Activated CD8-positive, alpha-beta T cell treated with anti-CD3 and anti-CD28 coated beads, Interleukin-2, amount 10 ng/mL, durations not matched to agents 7 days and 5 days (primary cell): ENCODE measurements around the gene ATXN1. TPM values are rescaled to one million over a fixed set of nuclear protein-coding genes. Genes with fewer than 3 reads are reported as not detected.

Experiments
- ATAC-seq: fragments of 150-1000 bp; cut with Tn5 transposase; one replicate; pipeline ENCODE4 v1.10.0; 2021; ENCODE audit warnings: moderate library complexity
- CTCF ChIA-PET: fragments of 350-600 bp; sonication (Branson Sonifier 250); formaldehyde crosslinking; loops from one replicate; lab custom pipeline; 2021; ENCODE audit warnings: antibody characterized with exemption; lab: Charles Lee
- POLR2A ChIA-PET: fragments of 350-600 bp; sonication (Branson Sonifier 250); formaldehyde crosslinking; loops from one replicate; lab custom pipeline; 2021; ENCODE audit warnings: antibody characterized with exemption; lab: Charles Lee
- DNase-seq: peaks from one replicate; pipeline ENCODE4 v3.0.0-alpha.2; 2020
- H3K27ac Mint-ChIP-seq: one replicate; pipeline ENCODE4 v1.8.0; 2021; ENCODE audit warnings: mild to moderate bottlenecking, mixed read lengths
- H3K27me3 Mint-ChIP-seq: one replicate; pipeline ENCODE4 v1.8.0; 2021; ENCODE audit warnings: low read depth, mixed read lengths
- H3K36me3 Mint-ChIP-seq: one replicate; pipeline ENCODE4 v1.8.0; 2021; ENCODE audit warnings: low read depth, mixed read lengths
- H3K4me1 Mint-ChIP-seq: one replicate; pipeline ENCODE4 v1.8.0; 2021; ENCODE audit warnings: low read depth, mixed read lengths
- H3K4me3 Mint-ChIP-seq: one replicate; pipeline ENCODE4 v1.8.0; 2021; ENCODE audit warnings: mild to moderate bottlenecking, mixed read lengths
- H3K9me3 Mint-ChIP-seq: one replicate; pipeline ENCODE4 v1.8.0; 2022; ENCODE audit warnings: mixed read lengths; ENCODE audit not compliant: insufficient read depth
- total RNA-seq, 2 experiments: library from RNA; stranded (reverse); gene quantifications; one replicate each; pipeline ENCODE4 v1.2.3, GENCODE V29; 2021

Gene ATXN1
- total RNA-seq, 2 experiments from 2014 or later, result 36.7 to 42.9 TPM

DNA sequence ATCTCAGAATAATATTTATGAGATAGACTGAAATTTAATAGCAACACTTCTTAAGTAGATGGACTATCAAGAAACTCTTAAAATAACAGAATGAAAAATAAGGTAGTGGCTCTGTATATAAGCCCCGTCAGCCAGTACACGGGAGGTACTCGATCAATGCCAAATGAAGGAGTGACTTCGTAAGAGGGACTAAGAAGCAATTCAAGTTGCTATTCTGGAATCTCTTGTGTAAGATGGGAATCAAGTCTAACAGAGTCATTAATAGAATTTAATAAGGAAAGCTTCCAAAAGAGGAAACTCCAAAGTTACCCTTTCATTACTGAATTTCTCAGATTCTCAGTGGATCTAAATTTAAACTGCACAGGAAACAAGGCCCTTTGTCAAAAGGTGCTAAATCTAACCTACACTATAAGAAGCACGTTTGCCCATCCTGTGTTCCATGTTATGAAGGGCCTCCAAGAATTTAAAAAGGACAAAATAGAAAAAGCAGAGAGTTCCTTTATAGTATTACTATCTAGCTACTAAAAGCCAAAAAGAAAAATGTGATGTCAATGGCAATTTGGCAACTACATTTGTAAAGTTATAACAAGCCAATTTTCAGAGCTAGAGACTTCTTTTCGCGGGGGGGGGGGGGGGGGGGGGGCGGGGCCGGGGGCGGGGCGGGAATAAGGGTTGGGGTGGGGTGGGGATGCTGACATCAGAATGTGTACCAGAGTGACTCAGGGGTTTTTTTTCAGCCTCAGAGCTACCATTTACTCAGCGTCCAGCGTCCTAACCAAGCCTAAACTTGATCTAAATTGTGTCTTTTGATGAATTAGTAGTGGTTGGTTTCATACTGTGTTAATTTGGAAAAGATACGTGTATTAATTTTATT is 322.3 kb downstream of the ATXN1 start:
- Mint-ChIP-seq H3K36me3 (peaks cover 35% of the 10 kb centered on the region), H3K9me3 (peaks cover 4% of the 10 kb centered on the region), H3K4me3 (peak overlapping the region; percentile 12), H3K27ac (peak overlapping the region; percentile 33), H3K4me1 (peaks cover 53% of the 10 kb centered on the region), H3K27me3 (no peaks in the 10 kb centered on the region)
- ATAC-seq (no peak), DNase-seq (no peak)
- ChIA-PET CTCF (interaction anchor here (1.4 kb wide), 2 partner anchors 19 to 73 kb away, joined by 3 to 4 read pairs; no protein-coding TSS in a partner anchor), POLR2A (interaction anchor here (0.7 to 1.8 kb wide), 3 partner anchors 32 to 120 kb away, joined by 3 to 5 read pairs (median 4); no protein-coding TSS in a partner anchor)

- ChIA-PET POLR2A (interaction anchor here (0.7 to 2.6 kb wide), 4 partner anchors 17 to 325 kb away, joined by 3 to 13 read pairs (median 4); no protein-coding TSS in a partner anchor), CTCF (interaction anchor here (0.6 to 1.8 kb wide), 5 partner anchors 17 to 324 kb away, joined by 3 to 10 read pairs (median 4); partner anchors contain the start of gene ATXN1)
- peaks cover 57% of the 10 kb centered on the region for H3K4me1 Mint-ChIP-seq
- ATAC-seq (peak; percentile 31), DNase-seq (no peak)
- H3K27ac Mint-ChIP-seq, result peak overlapping the region; percentile 48
- H3K4me3 Mint-ChIP-seq, result peak overlapping the region; percentile 61
- H3K9me3 Mint-ChIP-seq, result peaks cover 4% of the 10 kb centered on the region
- H3K36me3 Mint-ChIP-seq, result peaks cover 35% of the 10 kb centered on the region
- H3K27me3 Mint-ChIP-seq, result no peaks in the 10 kb centered on the region
Measured at GRCh38 chr6:16437984-16438383, 323.3 kb downstream of the ATXN1 start.

GRCh38 chr6:16437095-16437494 is 324.2 kb downstream of the ATXN1 start:
- H3K36me3 Mint-ChIP-seq, result peaks cover 28% of the 10 kb centered on the region
- POLR2A ChIA-PET, result interaction anchor here (1.0 to 2.6 kb wide), 5 partner anchors 17 to 326 kb away, joined by 3 to 13 read pairs (median 5); no protein-coding TSS in a partner anchor
- DNase-seq, result no peak

GRCh38 chr6:16436550-16436949 is 324.7 kb downstream of the ATXN1 start:
- peaks cover 25% of the 10 kb centered on the region for H3K36me3 Mint-ChIP-seq
- DNase-seq, result peak; percentile 59
- no peaks in the 10 kb centered on the region for H3K27me3 Mint-ChIP-seq
- peaks cover 64% of the 10 kb centered on the region for H3K4me1 Mint-ChIP-seq
- POLR2A ChIA-PET, result interaction anchor here (0.5 to 2.6 kb wide), 7 partner anchors 11 to 326 kb away, joined by 3 to 13 read pairs (median 4); no protein-coding TSS in a partner anchor
- peak overlapping the region; percentile 86 for H3K27ac Mint-ChIP-seq
- H3K9me3 Mint-ChIP-seq, result no peaks in the 10 kb centered on the region
- CTCF ChIA-PET, result interaction anchor here (0.7 to 1.8 kb wide), 4 partner anchors 33 to 326 kb away, joined by 3 to 10 read pairs (median 4); no protein-coding TSS in a partner anchor
- peak overlapping the region; percentile 61 for H3K4me3 Mint-ChIP-seq
- peak; percentile 72 for ATAC-seq

More at GRCh38 chr6:16437095-16437494, 324.2 kb downstream of the ATXN1 start:
- peak overlapping the region; percentile 86 for H3K27ac Mint-ChIP-seq
- H3K4me1 Mint-ChIP-seq, result peaks cover 61% of the 10 kb centered on the region
- CTCF ChIA-PET, result interaction anchor here (0.6 to 1.8 kb wide), 7 partner anchors 16 to 326 kb away, joined by 3 to 10 read pairs (median 3); no protein-coding TSS in a partner anchor
- H3K27me3 Mint-ChIP-seq, result no peaks in the 10 kb centered on the region
- peak; percentile 41 for ATAC-seq
- no peaks in the 10 kb centered on the region for H3K9me3 Mint-ChIP-seq
- H3K4me3 Mint-ChIP-seq, result peak overlapping the region; percentile 61

DNA sequence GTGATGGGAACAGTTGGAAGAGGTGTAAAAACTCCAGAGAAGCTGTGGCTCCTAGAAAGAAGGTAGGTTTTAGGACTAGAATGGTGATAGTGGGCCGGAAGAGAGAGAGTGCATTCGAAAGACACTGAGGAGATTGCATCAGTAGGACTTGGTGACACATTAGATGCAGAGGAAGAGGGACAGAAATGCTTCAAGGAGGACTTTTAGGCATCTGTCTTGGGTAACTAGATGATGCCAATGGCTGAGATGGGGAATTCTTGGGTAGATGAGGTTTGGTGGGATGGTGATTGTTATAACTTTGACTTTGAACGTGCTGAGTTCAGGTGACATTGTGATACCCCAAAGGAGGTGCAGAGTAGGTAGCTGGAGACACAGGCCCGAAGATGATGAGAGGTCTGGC is 326.4 kb downstream of the ATXN1 start:
- no peaks in the 10 kb centered on the region for H3K27me3 Mint-ChIP-seq
- peaks cover 19% of the 10 kb centered on the region for H3K36me3 Mint-ChIP-seq
- no peaks in the 10 kb centered on the region for H3K9me3 Mint-ChIP-seq
- DNase-seq (no peak), ATAC-seq (no peak)
- ChIA-PET CTCF (interaction anchor here (0.8 kb wide), 1 partner anchor 77 kb away, joined by 3 read pairs; no protein-coding TSS in a partner anchor), POLR2A (no interaction called here)
- H3K4me3 Mint-ChIP-seq, result no peak overlapping the region
- peaks cover 55% of the 10 kb centered on the region for H3K4me1 Mint-ChIP-seq
- peak overlapping the region; percentile 45 for H3K27ac Mint-ChIP-seq

GRCh38 chr6:16433338-16433890 is 327.8 kb downstream of the ATXN1 start:
- Mint-ChIP-seq H3K27ac (no peak overlapping the region), H3K36me3 (peaks cover 23% of the 10 kb centered on the region), H3K4me3 (no peak overlapping the region), H3K27me3 (no peaks in the 10 kb centered on the region), H3K4me1 (peaks cover 50% of the 10 kb centered on the region), H3K9me3 (no peaks in the 10 kb centered on the region)
- no peak for ATAC-seq
- no peak for DNase-seq
- ChIA-PET POLR2A (no interaction called here), CTCF (interaction anchor here (1.0 to 1.6 kb wide), 5 partner anchors 12 to 101 kb away, joined by 3 to 5 read pairs (median 4); no protein-coding TSS in a partner anchor)

- CTCF ChIA-PET, result interaction anchor here (1.0 to 1.6 kb wide), 4 partner anchors 11 to 100 kb away, joined by 3 to 5 read pairs (median 4); no protein-coding TSS in a partner anchor
- POLR2A ChIA-PET, result interaction anchor here (0.6 kb wide), 1 partner anchor 108 kb away, joined by 3 read pairs; no protein-coding TSS in a partner anchor
- Mint-ChIP-seq H3K4me1 (peaks cover 42% of the 10 kb centered on the region), H3K36me3 (peaks cover 24% of the 10 kb centered on the region), H3K27ac (no peak overlapping the region), H3K9me3 (no peaks in the 10 kb centered on the region), H3K4me3 (no peak overlapping the region), H3K27me3 (no peaks in the 10 kb centered on the region)
- ATAC-seq (no peak), DNase-seq (no peak)
Measured at GRCh38 chr6:16432075-16433032, 328.9 kb downstream of the ATXN1 start.

DNA sequence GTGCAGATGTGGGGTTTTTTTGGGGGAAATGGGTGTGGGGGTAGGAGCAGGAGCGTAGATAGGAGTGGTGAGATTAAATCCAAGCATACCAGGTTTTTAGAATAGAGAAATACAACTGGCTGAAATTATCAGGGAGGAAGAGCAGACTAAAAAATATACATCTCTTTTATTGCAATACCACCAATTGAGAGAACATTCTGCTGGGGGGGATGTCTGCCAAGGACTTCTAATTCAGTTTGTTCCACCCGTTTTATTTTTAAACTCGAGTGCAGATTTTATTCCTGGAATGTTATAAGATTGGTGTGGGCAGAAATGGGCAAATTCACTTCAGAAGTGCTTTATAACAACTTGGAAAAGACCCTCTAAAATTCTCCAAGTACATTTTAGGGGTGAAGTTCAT is 330.2 kb downstream of the ATXN1 start:
- Mint-ChIP-seq H3K4me1 (peaks cover 30% of the 10 kb centered on the region), H3K27ac (no peak overlapping the region), H3K36me3 (peaks cover 17% of the 10 kb centered on the region), H3K27me3 (no peaks in the 10 kb centered on the region), H3K9me3 (no peaks in the 10 kb centered on the region), H3K4me3 (no peak overlapping the region)
- DNase-seq, result no peak
- ChIA-PET CTCF (interaction anchor here (0.6 kb wide), 1 partner anchor 306 kb away, joined by 3 read pairs; no protein-coding TSS in a partner anchor), POLR2A (no interaction called here)
- no peak for ATAC-seq

GRCh38 chr6:16430391-16431089 is 330.7 kb downstream of the ATXN1 start:
- CTCF ChIA-PET, result interaction anchor here (0.6 kb wide), 1 partner anchor 306 kb away, joined by 3 read pairs; no protein-coding TSS in a partner anchor
- H3K36me3 Mint-ChIP-seq, result peaks cover 17% of the 10 kb centered on the region
- H3K4me1 Mint-ChIP-seq, result peaks cover 26% of the 10 kb centered on the region
- POLR2A ChIA-PET, result no interaction called here
- no peaks in the 10 kb centered on the region for H3K9me3 Mint-ChIP-seq
- H3K27me3 Mint-ChIP-seq, result no peaks in the 10 kb centered on the region
- H3K27ac Mint-ChIP-seq, result no peak overlapping the region
- ATAC-seq (no peak), DNase-seq (no peak)
- H3K4me3 Mint-ChIP-seq, result no peak overlapping the region

DNA sequence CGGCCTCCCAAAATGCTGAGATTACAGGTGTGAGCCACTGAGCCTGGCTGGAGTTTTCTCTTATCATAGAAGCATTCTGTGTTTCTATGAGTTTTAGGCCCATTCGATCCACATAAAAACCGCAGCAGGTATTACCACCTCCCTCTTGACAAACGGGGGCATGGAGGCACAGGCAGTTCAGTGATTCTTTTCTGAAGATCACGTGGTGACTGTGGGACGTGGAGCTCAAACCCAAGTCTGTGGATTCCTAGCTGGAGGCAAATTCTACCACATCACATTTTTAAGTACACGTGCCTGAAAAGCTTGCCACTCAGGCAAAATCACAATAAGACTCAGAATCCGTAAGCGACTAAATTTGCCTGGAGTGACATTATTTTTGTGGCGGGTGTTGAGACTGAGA is 331.6 kb downstream of the ATXN1 start:
- Mint-ChIP-seq H3K4me3 (no peak overlapping the region), H3K27me3 (no peaks in the 10 kb centered on the region), H3K27ac (no peak overlapping the region), H3K4me1 (peaks cover 18% of the 10 kb centered on the region), H3K36me3 (peaks cover 9% of the 10 kb centered on the region), H3K9me3 (no peaks in the 10 kb centered on the region)
- no peak for ATAC-seq
- DNase-seq, result no peak
- POLR2A ChIA-PET, result no interaction called here
- CTCF ChIA-PET, result interaction anchor here (1.4 kb wide), 1 partner anchor 26 kb away, joined by 3 read pairs; no protein-coding TSS in a partner anchor
